Erythroblast (primary cell): ENCODE data around the gene GTSF1L.

Experiments used
- GATA1 ChIP-seq: IDR thresholded peaks from 2 replicates; pipeline ENCODE4 v1.6.1; 2011; ENCODE audit warnings: low read depth, mild to moderate bottlenecking, control low read depth, low read length, moderate library complexity
- POLR2A ChIP-seq: IDR thresholded peaks from 2 replicates; pipeline ENCODE4 v1.6.1; 2011; ENCODE audit warnings: mild to moderate bottlenecking, low read length

DNA sequence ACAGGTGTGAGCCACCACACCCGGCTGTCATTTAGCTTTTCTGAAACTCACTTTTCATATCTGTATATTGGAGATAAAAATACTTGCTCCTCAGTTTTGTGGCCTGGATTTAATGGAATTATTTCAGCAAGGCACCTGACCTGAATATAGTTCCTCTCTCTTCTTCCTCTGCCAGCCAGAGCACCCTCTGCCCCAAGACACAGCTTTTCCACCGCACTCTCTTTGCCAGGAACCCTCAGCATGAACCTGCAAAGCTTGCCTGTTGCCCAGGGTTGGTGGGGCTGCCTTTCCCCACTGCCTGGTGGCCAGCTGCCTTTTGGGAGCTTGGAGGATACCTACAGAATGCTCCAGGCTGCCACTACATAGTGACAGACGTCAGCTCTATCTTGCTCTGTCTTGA, 3.1 kb downstream of the GTSF1L start:
- no peak for TF ChIP-seq POLR2A
- TF ChIP-seq GATA1, result no peak
